GM19452 (cell line): ENCODE results near the gene PCK2.

Experiments
- ATAC-seq: cut with Tn5 transposase; IDR thresholded peaks from one replicate; pipeline ENCODE4 v1.9.1; 2021; ENCODE audit not compliant: unreplicated experiment

PCK2 gene

DNA sequence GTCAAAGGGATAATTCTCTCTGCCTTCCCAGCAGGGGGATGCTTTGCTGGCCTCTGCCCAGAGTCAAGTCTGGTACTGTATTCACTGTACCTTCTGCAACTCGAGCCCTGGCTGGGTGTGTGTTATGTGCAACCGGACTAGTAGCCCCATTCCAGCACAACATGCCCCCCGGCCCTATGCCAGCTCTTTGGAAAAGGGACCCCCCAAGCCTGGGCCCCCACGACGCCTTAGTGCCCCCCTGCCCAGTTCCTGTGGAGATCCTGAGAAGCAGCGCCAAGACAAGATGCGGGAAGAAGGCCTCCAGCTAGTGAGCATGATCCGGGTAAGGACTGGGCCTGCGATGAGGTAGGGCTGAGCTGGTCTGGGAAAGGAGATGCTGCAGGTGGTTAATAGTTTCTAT lies 56.5 kb downstream of the PCK2 start:
- ATAC-seq, result no peak

- ATAC-seq, result no peak
These were observed 56.9 kb downstream of the PCK2 start for GRCh38 chr14:24150993-24151392.

- no peak for ATAC-seq
These were observed 57.4 kb downstream of the PCK2 start for GRCh38 chr14:24151404-24152080.
